ENCODE measurements around the gene EXOC7.

- TF ChIP-seq CTCF (conservative IDR thresholded peaks at IDR 0.05; ENCODE audit: low read length) = no peak
- no peak for TF ChIP-seq EZH2phosphoT487 (IDR thresholded peaks at IDR 0.05; ENCODE audit: borderline replicate concordance, low read depth, low read length)
Observed at GRCh38 chr17:76095943-76096342, 7.6 kb downstream of the EXOC7 start.

All from OCI-LY7 (cell line).